Epithelial cell of esophagus (primary cell): Measurements from ENCODE around the gene TRIM14.

ENCODE experiments used
- DNase-seq: peaks from one replicate; pipeline ENCODE4 v3.0.0; 2010; ENCODE audit warnings: low read depth
- H3K4me3 ChIP-seq: 2 replicates; pipeline ENCODE4 v1.5.1; 2011; ENCODE audit warnings: mild to moderate bottlenecking, low read length, control low read depth
- CTCF ChIP-seq: IDR thresholded peaks from 2 replicates; pipeline ENCODE4 v1.5.1; 2011; ENCODE audit warnings: low read depth, mild to moderate bottlenecking, low read length, control low read depth, inconsistent platforms; ENCODE audit not compliant: insufficient read depth; ENCODE audit errors: missing control alignments

The TRIM14 gene

DNA sequence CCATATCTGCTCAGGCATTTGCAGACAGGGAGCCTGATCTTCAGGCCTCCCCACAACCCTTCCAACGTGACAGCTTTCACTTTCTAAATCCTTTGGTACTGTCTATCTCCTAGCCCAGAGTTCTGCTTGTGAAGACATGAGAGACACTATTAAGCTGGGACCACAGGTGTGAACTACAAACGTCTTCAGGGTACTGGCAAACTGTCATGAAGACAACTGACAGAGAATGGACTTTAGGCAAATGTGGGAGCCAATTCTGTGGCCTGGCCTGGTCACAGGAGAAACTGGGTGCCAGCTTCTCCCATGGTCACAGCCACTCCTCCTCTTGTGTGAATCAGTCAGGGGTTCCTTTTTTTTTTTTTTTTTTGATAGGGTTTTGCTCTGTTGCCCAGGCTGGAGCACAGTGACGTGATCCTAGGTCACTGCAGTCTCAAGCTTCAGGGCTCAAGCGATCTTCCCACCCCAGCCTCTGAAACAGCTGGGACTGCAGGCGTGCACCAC, 10.4 kb downstream of the TRIM14 start:
- no peak for TF ChIP-seq CTCF
- no peak overlapping the region for H3K4me3 ChIP-seq
- no peak for DNase-seq

DNA sequence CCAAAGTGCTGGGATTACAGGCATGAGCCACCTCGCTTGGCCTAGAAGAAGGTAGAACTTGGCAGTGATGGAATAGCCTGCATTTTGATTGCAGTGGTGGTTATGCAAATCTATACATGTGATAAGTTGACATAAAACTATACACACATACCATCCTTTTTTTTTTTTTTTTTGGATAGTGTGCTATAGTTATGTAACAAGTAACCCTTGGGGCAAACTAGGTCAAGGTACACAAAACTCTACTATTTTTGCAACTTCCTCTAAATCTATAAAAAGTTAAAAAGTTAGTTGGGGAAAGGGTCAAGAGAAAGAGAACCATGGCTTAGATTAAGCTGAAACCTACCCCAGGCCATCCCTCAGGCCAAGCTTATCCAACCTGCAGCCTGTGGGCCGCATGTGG, 11.1 kb downstream of the TRIM14 start:
- no peak for TF ChIP-seq CTCF
- no peak overlapping the region for H3K4me3 ChIP-seq
- DNase-seq: no peak

- DNase-seq: no peak
- H3K4me3 ChIP-seq: no peak overlapping the region
- TF ChIP-seq CTCF: no peak
Measured at GRCh38 chr9:98105006-98105405, 14.0 kb downstream of the TRIM14 start.

GRCh38 chr9:98104445-98104881, 14.6 kb downstream of the TRIM14 start:
- no peak overlapping the region for H3K4me3 ChIP-seq
- no peak for TF ChIP-seq CTCF
- DNase-seq: no peak

DNA sequence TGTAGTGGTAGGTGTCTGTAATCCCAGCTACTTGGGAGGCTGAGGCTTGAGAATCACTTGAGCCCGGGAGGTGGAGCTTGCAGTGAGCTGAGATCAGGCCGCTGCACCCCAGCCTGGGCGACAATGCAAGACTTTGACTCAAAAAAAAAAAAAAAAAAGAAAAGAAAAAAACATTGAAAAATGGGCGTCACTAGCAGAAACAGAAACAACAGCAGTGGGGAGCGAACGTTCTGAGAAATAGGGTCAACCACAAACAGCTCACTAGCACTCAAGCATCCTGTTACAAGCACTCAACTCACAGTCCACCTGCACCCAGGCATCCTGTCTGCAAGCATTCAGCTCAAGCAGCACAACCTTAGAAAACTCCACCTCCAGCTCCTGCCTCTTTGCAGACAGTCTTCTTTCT, 17.2 kb downstream of the TRIM14 start:
- DNase-seq: no peak
- no peak overlapping the region for H3K4me3 ChIP-seq

DNA sequence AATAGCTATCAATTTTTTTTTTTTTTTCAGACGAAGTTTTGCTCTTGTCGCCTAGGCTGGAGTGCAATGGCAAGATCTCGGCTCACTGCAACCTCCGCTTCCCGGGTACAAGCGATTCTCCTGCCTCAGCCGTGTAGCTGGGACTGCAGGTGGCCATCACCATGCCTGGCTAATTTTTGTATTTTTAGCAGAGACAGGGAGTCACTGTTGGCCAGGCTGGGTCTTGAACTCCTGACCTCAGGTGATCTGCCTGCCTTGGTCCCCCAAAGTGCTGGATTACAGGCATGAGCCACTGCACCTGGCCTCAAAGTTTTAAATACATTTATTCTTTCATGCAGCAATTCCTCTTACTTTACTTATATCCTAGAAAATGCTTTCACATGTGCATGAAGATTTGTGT, 17.6 kb downstream of the TRIM14 start:
- no peak overlapping the region for H3K4me3 ChIP-seq
- DNase-seq: no peak
- no peak for TF ChIP-seq CTCF

More for the DNA sequence above, 17.2 kb downstream of the TRIM14 start:
- no peak for TF ChIP-seq CTCF

DNA sequence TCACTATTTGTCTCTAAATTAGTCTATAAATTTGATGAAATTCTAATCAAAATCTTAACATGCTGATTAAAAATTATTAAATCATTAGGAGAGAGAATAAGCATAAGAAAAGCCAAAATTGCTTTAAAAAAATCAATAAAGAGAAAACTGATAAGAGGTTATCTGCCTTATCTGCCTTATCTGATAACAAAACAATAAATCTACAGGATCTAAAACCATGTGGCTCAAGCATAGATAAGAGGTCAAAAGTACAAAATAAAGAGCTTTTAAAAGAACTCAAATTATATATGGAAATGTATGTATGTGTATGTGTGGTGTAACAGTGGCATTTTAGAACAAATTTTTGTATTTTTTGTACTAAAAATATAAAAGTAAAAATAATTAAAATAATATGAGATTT, 18.6 kb downstream of the TRIM14 start:
- no peak overlapping the region for H3K4me3 ChIP-seq
- no peak for TF ChIP-seq CTCF
- DNase-seq: no peak
